ENCODE results near the gene CYSLTR2.
"Not testable (repeated sequence)": the region's sequence is repeated elsewhere in the genome, so short reads cannot be mapped to it uniquely, and the experiment has no call there.

DNA sequence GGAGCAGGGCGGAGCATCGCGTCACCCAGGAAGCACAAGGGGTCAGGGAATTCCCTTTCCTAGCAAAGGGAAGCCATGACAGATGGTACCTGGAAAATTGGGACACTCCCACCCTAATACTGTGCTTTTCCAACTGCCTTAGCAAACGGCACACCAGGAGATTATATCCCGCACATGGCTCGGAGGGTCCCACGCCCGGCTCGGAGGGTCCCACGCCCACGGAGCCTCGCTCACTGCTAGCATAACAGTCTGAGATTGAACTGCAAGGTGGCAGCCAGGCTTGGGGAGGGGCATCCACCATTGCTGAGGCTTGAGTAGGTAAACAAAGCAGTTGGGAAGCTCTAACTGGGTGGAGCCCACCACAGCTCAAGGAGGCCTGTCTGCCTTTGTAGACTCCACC, 42.9 kb downstream of the CYSLTR2 start:
- TF ChIP-seq EZH2 (IDR thresholded peaks at IDR 0.05; ENCODE audit: borderline replicate concordance, insufficient read depth, low read length, poor library complexity, severe bottlenecking); POLR2AphosphoS5 (IDR thresholded peaks at IDR 0.05); CTCF (IDR thresholded peaks at IDR 0.05; ENCODE audit: poor library complexity, severe bottlenecking); TAF1 (IDR thresholded peaks at IDR 0.05; ENCODE audit: low read depth); REST (IDR thresholded peaks at IDR 0.05; ENCODE audit: borderline replicate concordance); SMC3 (conservative IDR thresholded peaks at IDR 0.05; ENCODE audit: poor library complexity); RAD21 (conservative IDR thresholded peaks at IDR 0.05); EP300 (conservative IDR thresholded peaks at IDR 0.05; ENCODE audit: poor library complexity, severe bottlenecking): not testable (repeated sequence)

All from neural cell (in vitro differentiated cells).